IMR-90 (cell line): ENCODE results near the gene NMRK2. TPM values are rescaled to one million over a fixed set of nuclear protein-coding genes. Genes with fewer than 3 reads are reported as not detected.

Experiments used
- ATAC-seq: fragments of 200-7000 bp; cut with Tn5 transposase; 2 replicates; pipeline ENCODE4 v1.9.1; 2020; ENCODE audit warnings: low read depth, mild to moderate bottlenecking, moderate library complexity
- BruUV-seq: library from RNA; stranded (reverse); fragments of 400-500 nt; replicated peaks from 2 replicates; lab custom pipeline; 2021; lab: Mats Ljungman, UMichigan
- CTCF ChIA-PET: fragments of 300-600 bp; formaldehyde crosslinking; extraction: SDS; loops from one replicate; lab custom pipeline; 2021; ENCODE audit warnings: antibody characterized with exemption; lab: Yijun Ruan, JAX
- POLR2A ChIA-PET: fragments of 300-600 bp; sonication (Branson Sonifier 250); formaldehyde crosslinking; loops from one replicate; lab custom pipeline; 2022; ENCODE audit warnings: antibody characterized with exemption; ENCODE audit not compliant: unreplicated experiment; lab: Charles Lee
- DNase-seq: peaks from one replicate; pipeline ENCODE4 v3.0.0; 2013
- H2AFZ ChIP-seq: replicated peaks from 2 replicates; pipeline ENCODE3; 2013; ENCODE audit warnings: low read length, mild to moderate bottlenecking; ENCODE audit not compliant: poor library complexity
- H2AK5ac ChIP-seq: 2 replicates; pipeline ENCODE4 v1.6.1; 2013; ENCODE audit warnings: low read depth, low read length, inconsistent platforms
- H2AK9ac ChIP-seq: replicated peaks from 2 replicates; pipeline ENCODE3; 2013; ENCODE audit warnings: mild to moderate bottlenecking, low read depth, low read length, moderate library complexity; ENCODE audit not compliant: poor library complexity
- H2BK120ac ChIP-seq: 2 replicates; pipeline ENCODE4 v1.6.1; 2013; ENCODE audit warnings: low read depth, low read length, inconsistent platforms
- H2BK15ac ChIP-seq: 3 replicates; pipeline ENCODE4 v1.6.1; 2013; ENCODE audit warnings: low read depth, low read length, inconsistent platforms
- H2BK20ac ChIP-seq: 2 replicates; pipeline ENCODE4 v1.6.1; 2013; ENCODE audit warnings: low read depth, mild to moderate bottlenecking, inconsistent platforms, low read length, moderate library complexity
- H2BK5ac ChIP-seq: 2 replicates; pipeline ENCODE4 v1.6.1; 2013; ENCODE audit warnings: mild to moderate bottlenecking, low read depth, low read length, inconsistent platforms; ENCODE audit not compliant: poor library complexity, severe bottlenecking
- H3K14ac ChIP-seq: replicated peaks from 2 replicates; pipeline ENCODE4 v1.6.1; 2013; ENCODE audit warnings: low read depth, low read length, inconsistent platforms
- H3K18ac ChIP-seq: 2 replicates; pipeline ENCODE4 v1.6.1; 2013; ENCODE audit warnings: low read depth, low read length, control low read depth
- H3K23ac ChIP-seq: 2 replicates; pipeline ENCODE4 v1.6.1; 2013; ENCODE audit warnings: low read depth, low read length, inconsistent platforms
- H3K27ac ChIP-seq: 2 replicates; pipeline ENCODE4 v1.5.1; 2013; ENCODE audit warnings: mild to moderate bottlenecking, control low read depth, low read length; ENCODE audit not compliant: insufficient read depth
- H3K27me3 ChIP-seq: 2 replicates; pipeline ENCODE4 v1.6.1; 2013; ENCODE audit warnings: low read length; ENCODE audit not compliant: control insufficient read depth, insufficient read depth
- H3K36me3 ChIP-seq: 2 replicates; pipeline ENCODE4 v1.6.1; 2013; ENCODE audit warnings: low read length, mixed read lengths; ENCODE audit not compliant: control insufficient read depth, insufficient read depth
- H3K4ac ChIP-seq: 2 replicates; pipeline ENCODE4 v1.6.1; 2013; ENCODE audit warnings: low read depth, low read length, inconsistent platforms
- H3K4me1 ChIP-seq: 2 replicates; pipeline ENCODE4 v1.6.1; 2013; ENCODE audit warnings: low read length, mixed read lengths; ENCODE audit not compliant: control insufficient read depth, insufficient read depth
- H3K4me2 ChIP-seq: 2 replicates; pipeline ENCODE4 v1.6.1; 2013; ENCODE audit warnings: low read depth, mild to moderate bottlenecking, control low read depth, low read length, moderate library complexity
- H3K4me3 ChIP-seq: 2 replicates; pipeline ENCODE4 v1.5.1; 2013; ENCODE audit warnings: low read depth, mild to moderate bottlenecking, control low read depth, low read length, moderate library complexity; ENCODE audit not compliant: insufficient read depth
- H3K56ac ChIP-seq: 2 replicates; pipeline ENCODE4 v1.6.1; 2013; ENCODE audit warnings: low read length, inconsistent platforms; ENCODE audit not compliant: insufficient read depth; ENCODE audit errors: extremely low read depth
- H3K79me1 ChIP-seq, 2 experiments: 2 replicates each; pipeline ENCODE4 v1.6.1; 2013; ENCODE audit warnings: low read length in 2 of 2, inconsistent platforms in 1 of 2, low read depth in 1 of 2
- H3K9ac ChIP-seq: 2 replicates; pipeline ENCODE4 v1.6.1; 2013; ENCODE audit warnings: low read depth, low read length, control low read depth
- H3K9me1 ChIP-seq: 2 replicates; pipeline ENCODE4 v1.6.1; 2013; ENCODE audit warnings: low read length, inconsistent platforms; ENCODE audit not compliant: insufficient read depth
- H3K9me3 ChIP-seq: 2 replicates; pipeline ENCODE4 v1.6.1; 2013; ENCODE audit warnings: low read length; ENCODE audit not compliant: control insufficient read depth, insufficient read depth
- H4K20me1 ChIP-seq: 2 replicates; pipeline ENCODE4 v1.6.1; 2013; ENCODE audit warnings: low read length, inconsistent platforms; ENCODE audit not compliant: insufficient read depth
- H4K5ac ChIP-seq: 2 replicates; pipeline ENCODE4 v1.6.1; 2013; ENCODE audit warnings: mild to moderate bottlenecking, low read depth, low read length, control low read depth
- H4K8ac ChIP-seq, 2 experiments: 2 replicates each; pipeline ENCODE4 v1.6.1; 2013; ENCODE audit warnings: low read depth in 2 of 2, low read length in 2 of 2, control low read depth in 1 of 2, inconsistent platforms in 1 of 2
- H4K91ac ChIP-seq: 2 replicates; pipeline ENCODE4 v1.6.1; 2013; ENCODE audit warnings: low read depth, low read length, inconsistent platforms; ENCODE audit not compliant: insufficient read depth
- BHLHE40 ChIP-seq: fragments of 150-350 bp; IDR thresholded peaks from 2 replicates; pipeline ENCODE4 v1.6.1; 2016; ENCODE audit warnings: mild to moderate bottlenecking, low read depth, low read length
- CEBPB ChIP-seq: IDR thresholded peaks from 2 replicates; pipeline ENCODE4 v1.6.1; 2012; ENCODE audit warnings: low read depth, low read length, improper control_type of control experiment
- FOS ChIP-seq: fragments of 150-350 bp; IDR thresholded peaks from 2 replicates; pipeline ENCODE4 v1.6.1; 2016; ENCODE audit warnings: low read depth, low read length
- MAFK ChIP-seq: IDR thresholded peaks from 2 replicates; pipeline ENCODE4 v1.6.1; 2012; ENCODE audit warnings: low read depth, low read length, improper control_type of control experiment
- MXI1 ChIP-seq: IDR thresholded peaks from 2 replicates; pipeline ENCODE4 v1.6.1; 2012; ENCODE audit warnings: low read depth, mild to moderate bottlenecking, low read length, moderate library complexity, borderline replicate concordance
- NFE2L2 ChIP-seq: fragments of 150-350 bp; IDR thresholded peaks from 2 replicates; pipeline ENCODE4 v1.6.1; 2016; ENCODE audit warnings: low read depth, mild to moderate bottlenecking, low read length
- POLR2A ChIP-seq: IDR thresholded peaks from 2 replicates; pipeline ENCODE4 v1.6.1; 2012; ENCODE audit warnings: mild to moderate bottlenecking, low read depth, low read length
- RAD21 ChIP-seq: IDR thresholded peaks from 2 replicates; pipeline ENCODE4 v1.6.1; 2012; ENCODE audit warnings: low read length, improper control_type of control experiment
- SMC3 ChIP-seq: fragments of 150-350 bp; IDR thresholded peaks from 2 replicates; pipeline ENCODE4 v1.6.1; 2016; ENCODE audit warnings: low read depth, mild to moderate bottlenecking, antibody characterized with exemption, low read length, moderate library complexity
- WGBS, 2 experiments: methylation state at CpG; one replicate each; pipeline versions ENCODE4 v1.1.5 to v1.1.7; 2013; ENCODE audit warnings: missing lambda C conversion rate in 2 of 2; ENCODE audit not compliant: insufficient read length in 1 of 2; ENCODE audit errors: extremely low coverage in 2 of 2; 5-methylcytosine and 5-hydroxymethylcytosine counted together
- dilution Hi-C: fragments of 300-500 bp; cut with HindIII; formaldehyde crosslinking; loops from one replicate; pipeline ENCODE4 v1.14.3; 2018; ENCODE audit warnings: low sequenced_read_pairs; ENCODE audit not compliant: unreplicated experiment
- in situ Hi-C: fragments of 300-500 bp; cut with MboI; formaldehyde crosslinking; loops from 3 replicates; pipeline ENCODE4 v1.14.3; 2019; ENCODE audit warnings: low sequenced_read_pairs, inconsistent platforms, mixed read lengths
- intact Hi-C: fragments of 100-400 bp; cut with micrococcal nuclease; formaldehyde crosslinking; loops from 2 replicates; pipeline ENCODE4 v1.10.0; 2022
- polyA plus RNA-seq, 3 experiments: library from polyadenylated mRNA; depleted of rRNA; stranded (reverse); fragments of >200 nt; gene quantifications; 2 replicates each; pipeline ENCODE4 v1.2.3, GENCODE V29; 2012; ENCODE audit warnings: low replicate concordance in 1 of 3
- total RNA-seq: library from RNA; depleted of rRNA; stranded (reverse); fragments of >200 nt; gene quantifications from 2 replicates; pipeline ENCODE4 v1.2.3, GENCODE V29; 2012
- TF ChIP-seq, protein P1 (sequence below): fragments of 150-350 bp; IDR thresholded peaks from 2 replicates; pipeline ENCODE4 v1.6.1; 2017; ENCODE audit warnings: mild to moderate bottlenecking, antibody characterized with exemption, low read length, low read depth

Gene NMRK2
- total and polyA plus RNA-seq, 2 of the 4 experiments (the other 2 are of a cell fraction), result not detected

DNA sequence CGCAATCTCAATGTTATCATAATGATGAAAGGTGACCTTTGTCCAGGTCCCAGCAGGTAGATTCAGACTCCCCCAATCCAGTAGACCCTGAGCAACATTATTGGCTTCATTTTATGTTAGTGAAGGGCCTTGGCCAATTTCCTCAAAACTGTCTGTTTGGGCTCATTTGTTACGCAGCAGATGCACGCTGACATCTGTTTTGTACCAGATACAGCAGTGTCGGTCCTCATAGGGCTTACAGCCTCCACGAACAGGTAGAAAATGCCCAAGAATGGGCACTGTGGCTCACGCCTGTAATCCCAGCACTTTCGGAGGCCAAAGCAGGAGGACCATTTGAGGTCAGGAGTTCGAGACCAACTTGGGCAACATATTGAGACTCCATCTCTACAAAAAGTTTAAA, 13.1 kb upstream of the NMRK2 start:
- H3K4me3 ChIP-seq, result no peak overlapping the region
- CTCF ChIA-PET, result no interaction called here
- 60% methylated on average over 5 of the region's 8 CpGs; no CpG with 5 or more reads in 1 of the 2 experiments for WGBS, 2 experiments
- no peak for ATAC-seq
- H3K14ac ChIP-seq, result no peak overlapping the region
- no peak overlapping the region for H3K23ac ChIP-seq
- H3K9ac ChIP-seq, result no peak overlapping the region
- no peak overlapping the region for H3K4ac ChIP-seq
- intact Hi-C loops, result no loop called here
- H3K4me1 ChIP-seq, result no peaks in the 10 kb centered on the region
- H4K5ac ChIP-seq, result no peak overlapping the region
- H3K79me1 ChIP-seq, result no peaks in the 10 kb centered on the region
- dilution Hi-C loops, result no loop called here
- peaks cover under 1% of the 10 kb centered on the region; the same call in 1 of the 2 replicates for H3K27me3 ChIP-seq
- no peak overlapping the region for H2BK20ac ChIP-seq
- H3K36me3 ChIP-seq, result no peaks in the 10 kb centered on the region
- no peak overlapping the region for H4K8ac ChIP-seq
- POLR2A ChIA-PET, result no interaction called here
- no peak overlapping the region for H2AK9ac ChIP-seq
- no peak overlapping the region for H3K18ac ChIP-seq
- H4K91ac ChIP-seq, result no peak overlapping the region
- no peak overlapping the region for H2BK5ac ChIP-seq
- peaks cover 5% of the 10 kb centered on the region; the same call in 1 of the 2 replicates for H3K9me3 ChIP-seq
- H3K27ac ChIP-seq, result no peak overlapping the region
- in situ Hi-C loops, result no loop called here
- no peak overlapping the region for H3K4me2 ChIP-seq
- no peak overlapping the region for H3K56ac ChIP-seq
- BruUV-seq, result no TSS peak
- H2AK5ac ChIP-seq, result no peak overlapping the region
- no peak for DNase-seq
- H3K9me1 ChIP-seq, result no peaks in the 10 kb centered on the region
- H2AFZ ChIP-seq, result no peak overlapping the region
- H4K20me1 ChIP-seq, result no peaks in the 10 kb centered on the region; the same call in 1 of the 2 replicates
- H2BK15ac ChIP-seq, result no peak overlapping the region
- H2BK120ac ChIP-seq, result no peak overlapping the region
- TF ChIP-seq FOS (no peak), RAD21 (no peak), MXI1 (no peak), NFE2L2 (no peak), CEBPB (no peak), SMC3 (no peak), MAFK (no peak), POLR2A (no peak), BHLHE40 (no peak)
- TF ChIP-seq, protein P1, sequence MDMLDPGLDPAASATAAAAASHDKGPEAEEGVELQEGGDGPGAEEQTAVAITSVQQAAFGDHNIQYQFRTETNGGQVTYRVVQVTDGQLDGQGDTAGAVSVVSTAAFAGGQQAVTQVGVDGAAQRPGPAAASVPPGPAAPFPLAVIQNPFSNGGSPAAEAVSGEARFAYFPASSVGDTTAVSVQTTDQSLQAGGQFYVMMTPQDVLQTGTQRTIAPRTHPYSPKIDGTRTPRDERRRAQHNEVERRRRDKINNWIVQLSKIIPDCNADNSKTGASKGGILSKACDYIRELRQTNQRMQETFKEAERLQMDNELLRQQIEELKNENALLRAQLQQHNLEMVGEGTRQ, result no peak
